PC-9 (cell line): ENCODE data around the gene RBFOX2. TPM values are rescaled to one million over a fixed set of nuclear protein-coding genes. Genes with fewer than 3 reads are reported as not detected.

Experiments
- BruUV-seq: library from RNA; stranded (reverse); fragments of 400-500 nt; replicated peaks from 2 replicates; lab custom pipeline; 2021; lab: Mats Ljungman, UMichigan
- CTCF ChIA-PET: fragments of 300-600 bp; sonication (Branson Sonifier 250); formaldehyde crosslinking; loops from one replicate; lab custom pipeline; 2022; ENCODE audit warnings: antibody characterized with exemption; lab: Charles Lee
- POLR2A ChIA-PET: fragments of 300-600 bp; sonication (Branson Sonifier 250); formaldehyde crosslinking; loops from one replicate; lab custom pipeline; 2022; ENCODE audit warnings: antibody characterized with exemption; ENCODE audit not compliant: unreplicated experiment; lab: Charles Lee
- DNase-seq, 2 experiments: peaks; one replicate each; pipeline versions ENCODE4 v3.0.0 to v3.0.0-alpha.2; 2015 to 2022; ENCODE audit warnings: mixed read lengths in 1 of 2
- H2AFZ ChIP-seq: fragments of 200-600 bp; sonication (generic); 2 replicates; pipeline ENCODE4 v1.8.1; 2017; ENCODE audit warnings: antibody characterized with exemption
- H3F3A ChIP-seq: fragments of 200-600 bp; sonication (generic); 2 replicates; pipeline ENCODE4 v1.8.1; 2017; ENCODE audit warnings: antibody characterized with exemption, mild to moderate bottlenecking, low read depth; ENCODE audit not compliant: insufficient read depth
- H3K27ac ChIP-seq: fragments of 200-600 bp; sonication (generic); 2 replicates; pipeline ENCODE4 v1.6.1; 2016; ENCODE audit warnings: mixed run types
- H3K27me3 ChIP-seq: fragments of 200-600 bp; sonication (generic); 2 replicates; pipeline ENCODE4 v1.6.1; 2016; ENCODE audit warnings: low read depth, mixed run types; ENCODE audit not compliant: insufficient read depth
- H3K36me3 ChIP-seq: fragments of 200-600 bp; sonication (generic); 2 replicates; pipeline ENCODE4 v1.6.1; 2016; ENCODE audit warnings: low read depth, mixed run types
- H3K4me1 ChIP-seq: fragments of 200-600 bp; sonication (generic); replicated peaks from 2 replicates; pipeline ENCODE4 v1.6.1; 2016; ENCODE audit warnings: mixed run types; ENCODE audit not compliant: insufficient read depth
- H3K4me2 ChIP-seq: fragments of 200-600 bp; sonication (generic); 2 replicates; pipeline ENCODE4 v1.6.1; 2017; ENCODE audit warnings: mixed run types
- H3K4me3 ChIP-seq: fragments of 200-600 bp; sonication (generic); 2 replicates; pipeline ENCODE4 v1.6.1; 2016; ENCODE audit warnings: mixed run types
- H3K79me2 ChIP-seq: fragments of 200-600 bp; sonication (generic); 2 replicates; pipeline ENCODE4 v1.6.1; 2017; ENCODE audit warnings: low read depth, mixed run types
- H3K9me2 ChIP-seq: fragments of 200-600 bp; sonication (generic); 2 replicates; pipeline ENCODE4 v1.8.1; 2017; ENCODE audit warnings: mild to moderate bottlenecking; ENCODE audit not compliant: insufficient read depth
- H3K9me3 ChIP-seq: fragments of 200-600 bp; sonication (generic); 2 replicates; pipeline ENCODE4 v1.8.1; 2016; ENCODE audit warnings: low read depth; ENCODE audit not compliant: insufficient read depth
- H4K20me1 ChIP-seq: fragments of 200-600 bp; sonication (generic); 2 replicates; pipeline ENCODE4 v1.8.1; 2017; ENCODE audit not compliant: insufficient read depth
- CTCF ChIP-seq: fragments of 200-600 bp; sonication (generic); conservative IDR thresholded peaks from 2 replicates; pipeline ENCODE4 v1.6.1; 2017; ENCODE audit warnings: mixed run types, antibody characterized with exemption, mild to moderate bottlenecking, moderate library complexity
- EZH2 ChIP-seq: fragments of 200-600 bp; sonication (generic); IDR thresholded peaks from 2 replicates; pipeline ENCODE4 v1.8.0; 2017; ENCODE audit warnings: antibody characterized with exemption, low read depth
- intact Hi-C: fragments of 100-400 bp; cut with micrococcal nuclease; formaldehyde crosslinking; loops from one replicate; pipeline ENCODE4 v1.10.0; 2022; ENCODE audit not compliant: unreplicated experiment
- total RNA-seq: library from RNA; stranded (reverse); gene quantifications from 2 replicates; pipeline ENCODE4 v1.2.3, GENCODE V29; 2021

The RBFOX2 gene
- total RNA-seq, 1 experiment from 2014 or later: 109 TPM

GRCh38 chr22:35728639-35729308 is 299.9 kb downstream of the RBFOX2 start:
- POLR2A ChIA-PET: interaction anchor here (0.6 kb wide), 2 partner anchors 238 to 436 kb away, joined by 6 to 9 read pairs; no protein-coding TSS in a partner anchor
- CTCF ChIA-PET: no interaction called here
- H2AFZ ChIP-seq: no peak overlapping the region
- no peaks in the 10 kb centered on the region for H3K79me2 ChIP-seq
- no peaks in the 10 kb centered on the region for H3K36me3 ChIP-seq
- intact Hi-C loops: no loop called here
- no peaks in the 10 kb centered on the region for H3K27me3 ChIP-seq
- no peaks in the 10 kb centered on the region for H4K20me1 ChIP-seq
- no peaks in the 10 kb centered on the region for H3K9me3 ChIP-seq
- DNase-seq: peak; percentile 19 to 61
- BruUV-seq: no TSS peak
- no peaks in the 10 kb centered on the region for H3K4me1 ChIP-seq
- no peaks in the 10 kb centered on the region for H3F3A ChIP-seq
- no peak overlapping the region for H3K4me3 ChIP-seq
- H3K27ac ChIP-seq: no peak overlapping the region
- no peak overlapping the region for H3K4me2 ChIP-seq
- TF ChIP-seq EZH2: no peak
- TF ChIP-seq CTCF: no peak
- H3K9me2 ChIP-seq: no peaks in the 10 kb centered on the region

GRCh38 chr22:35727436-35727835 is 301.2 kb downstream of the RBFOX2 start:
- TF ChIP-seq CTCF: no peak
- TF ChIP-seq EZH2: no peak
- CTCF ChIA-PET: no interaction called here
- Histone ChIP-seq H3K4me2 (no peak overlapping the region), H3K36me3 (no peaks in the 10 kb centered on the region), H3K27ac (no peak overlapping the region), H3K27me3 (no peaks in the 10 kb centered on the region), H3K9me2 (no peaks in the 10 kb centered on the region), H4K20me1 (no peaks in the 10 kb centered on the region), H3K79me2 (no peaks in the 10 kb centered on the region), H3K4me1 (no peaks in the 10 kb centered on the region), H3K9me3 (no peaks in the 10 kb centered on the region), H2AFZ (no peak overlapping the region), H3K4me3 (no peak overlapping the region), H3F3A (no peaks in the 10 kb centered on the region)
- BruUV-seq: no TSS peak
- intact Hi-C loops: no loop called here
- DNase-seq: no peak
- POLR2A ChIA-PET: no interaction called here

- H3K9me3 ChIP-seq: no peaks in the 10 kb centered on the region
- no peak overlapping the region for H3K4me3 ChIP-seq
- intact Hi-C loops: no loop called here
- no peaks in the 10 kb centered on the region for H3K36me3 ChIP-seq
- no peak overlapping the region for H3K4me2 ChIP-seq
- ChIA-PET CTCF (no interaction called here), POLR2A (no interaction called here)
- H3K4me1 ChIP-seq: no peaks in the 10 kb centered on the region
- BruUV-seq: no TSS peak
- no peaks in the 10 kb centered on the region for H3K9me2 ChIP-seq
- no peak for DNase-seq
- H3K79me2 ChIP-seq: no peaks in the 10 kb centered on the region
- H3K27me3 ChIP-seq: no peaks in the 10 kb centered on the region
- H3F3A ChIP-seq: no peaks in the 10 kb centered on the region
- H3K27ac ChIP-seq: no peak overlapping the region
- TF ChIP-seq CTCF: no peak
- no peak for TF ChIP-seq EZH2
- no peak overlapping the region for H2AFZ ChIP-seq
- no peaks in the 10 kb centered on the region for H4K20me1 ChIP-seq
Measured at GRCh38 chr22:35726933-35727332, 301.7 kb downstream of the RBFOX2 start.
